Activated naive CD4-positive, alpha-beta T cell treated with anti-CD3 and anti-CD28 coated beads, Interleukin-2, amount 10 ng/mL, durations not matched to agents 7 days and 5 days (primary cell): ENCODE measurements around the gene C1orf216.
"Not testable (repeated sequence)": the region's sequence is repeated elsewhere in the genome, so short reads cannot be mapped to it uniquely, and the experiment has no call there.

ENCODE experiments used
- CTCF ChIA-PET: fragments of 350-600 bp; sonication (Branson Sonifier 250); formaldehyde crosslinking; loops from one replicate; lab custom pipeline; 2021; ENCODE audit warnings: antibody characterized with exemption; lab: Charles Lee
- DNase-seq: peaks from one replicate; pipeline ENCODE4 v3.0.0-alpha.2; 2020
- H3K27ac Mint-ChIP-seq: one replicate; pipeline ENCODE4 v1.8.0; 2021; ENCODE audit warnings: mild to moderate bottlenecking, moderate library complexity, mixed read lengths
- H3K27me3 Mint-ChIP-seq: one replicate; pipeline ENCODE4 v1.8.0; 2021; ENCODE audit warnings: mild to moderate bottlenecking, mixed read lengths
- H3K36me3 Mint-ChIP-seq: one replicate; pipeline ENCODE4 v1.8.0; 2021; ENCODE audit warnings: mixed read lengths
- H3K4me1 Mint-ChIP-seq: one replicate; pipeline ENCODE4 v1.8.0; 2021; ENCODE audit warnings: mixed read lengths
- H3K4me3 Mint-ChIP-seq: one replicate; pipeline ENCODE4 v1.8.0; 2021; ENCODE audit warnings: mild to moderate bottlenecking, moderate library complexity, mixed read lengths
- H3K9me3 Mint-ChIP-seq: one replicate; pipeline ENCODE4 v1.8.0; 2021; ENCODE audit warnings: mixed read lengths

The C1orf216 gene

DNA sequence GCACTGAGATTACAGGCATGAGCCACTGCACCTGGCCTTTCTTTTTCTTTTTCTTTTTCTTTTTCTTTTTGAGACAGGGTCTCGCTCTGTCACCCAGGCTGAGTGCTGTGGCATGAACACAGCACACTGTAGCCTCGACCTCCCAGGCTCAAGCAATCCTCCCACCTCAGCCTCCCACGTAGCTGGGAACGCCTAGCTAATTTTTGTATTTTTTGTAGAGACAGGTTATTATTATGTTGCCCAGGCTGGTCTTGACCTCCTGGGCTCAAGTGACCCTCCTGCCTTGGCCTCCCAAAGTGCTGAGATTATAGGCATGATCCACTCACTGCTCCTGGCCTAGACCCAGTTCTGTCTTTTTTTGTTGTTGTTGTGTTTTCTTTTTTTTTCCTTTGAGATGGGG lies 28.6 kb downstream of the C1orf216 start:
- H3K9me3 Mint-ChIP-seq, H3K4me1 Mint-ChIP-seq, H3K4me3 Mint-ChIP-seq, H3K36me3 Mint-ChIP-seq, DNase-seq, H3K27ac Mint-ChIP-seq, CTCF ChIA-PET: not testable (repeated sequence)
- H3K27me3 Mint-ChIP-seq: peaks cover 42% of the 10 kb centered on the region

DNA sequence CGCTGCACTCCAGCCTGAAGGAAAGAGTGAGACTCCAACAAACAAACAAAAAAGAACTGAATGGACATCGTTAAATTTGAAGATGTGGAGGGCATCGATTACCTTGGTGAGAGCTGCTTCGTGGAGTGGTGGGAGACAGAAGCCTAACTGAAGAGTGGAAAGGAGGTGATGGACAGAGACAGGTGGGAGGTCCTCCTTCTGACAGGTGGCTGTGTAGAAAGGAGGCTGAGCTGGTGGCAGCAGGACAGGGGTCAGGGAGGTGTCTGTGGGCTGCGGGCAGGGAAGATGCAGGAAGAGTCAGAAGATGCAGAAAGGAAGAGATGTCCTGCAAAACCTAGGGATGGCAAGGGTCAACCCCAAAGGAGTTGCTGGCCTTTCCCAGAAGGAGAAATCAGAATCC lies 30.5 kb downstream of the C1orf216 start:
- Mint-ChIP-seq H3K9me3 (no peaks in the 10 kb centered on the region), H3K4me3 (no peak overlapping the region), H3K27ac (no peak overlapping the region), H3K27me3 (peaks cover 52% of the 10 kb centered on the region), H3K36me3 (no peaks in the 10 kb centered on the region), H3K4me1 (no peaks in the 10 kb centered on the region)
- DNase-seq: no peak
- CTCF ChIA-PET: interaction anchor here (1.9 kb wide), 1 partner anchor 27 kb away, joined by 6 read pairs; no protein-coding TSS in a partner anchor

DNA sequence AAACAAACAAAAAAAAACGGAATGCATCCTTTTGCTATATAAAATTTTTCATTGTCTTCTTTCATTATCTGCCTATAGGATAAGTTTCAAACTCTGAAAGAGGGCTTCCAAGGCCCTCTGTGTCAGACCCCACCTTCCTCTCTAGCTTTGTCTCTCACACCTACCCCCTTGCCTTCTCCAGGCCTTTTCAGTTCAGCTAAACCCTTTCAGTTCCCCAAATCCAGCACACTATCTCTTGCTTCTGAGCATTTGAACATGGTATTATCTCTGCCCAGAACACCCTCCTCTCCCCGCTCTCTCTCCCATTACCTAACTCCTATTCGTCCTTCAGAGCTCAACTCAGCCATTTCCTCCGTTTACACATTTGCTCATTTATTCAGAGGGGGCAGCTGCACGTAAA lies 35.7 kb downstream of the C1orf216 start:
- no peak for DNase-seq
- CTCF ChIA-PET: no interaction called here
- H3K27ac Mint-ChIP-seq: no peak overlapping the region
- no peaks in the 10 kb centered on the region for H3K4me1 Mint-ChIP-seq
- no peak overlapping the region for H3K4me3 Mint-ChIP-seq
- H3K27me3 Mint-ChIP-seq: peaks cover 28% of the 10 kb centered on the region
- H3K36me3 Mint-ChIP-seq: no peaks in the 10 kb centered on the region
- no peaks in the 10 kb centered on the region for H3K9me3 Mint-ChIP-seq

DNA sequence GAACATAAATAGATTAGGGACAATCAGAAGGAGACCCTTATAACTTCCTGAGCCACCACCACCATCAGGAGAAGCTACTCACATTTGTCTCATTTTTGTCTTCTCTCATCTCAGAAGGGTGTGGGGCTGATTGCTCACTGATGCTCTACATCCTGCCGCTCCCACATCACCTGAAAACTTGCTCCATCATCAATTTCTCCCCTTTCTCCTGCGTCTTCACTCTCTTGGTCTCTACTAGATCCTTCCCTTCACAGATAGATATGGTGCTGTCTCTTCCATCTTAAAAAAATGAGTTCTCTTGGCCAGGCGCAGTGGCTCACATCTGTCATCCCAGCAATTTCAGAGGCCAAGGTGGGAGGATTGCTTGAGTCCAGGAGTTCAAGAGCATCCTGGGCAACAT lies 38.4 kb downstream of the C1orf216 start:
- Mint-ChIP-seq H3K4me3 (no peak overlapping the region), H3K27ac (no peak overlapping the region), H3K27me3 (peaks cover 31% of the 10 kb centered on the region), H3K4me1 (no peaks in the 10 kb centered on the region), H3K36me3 (no peaks in the 10 kb centered on the region), H3K9me3 (no peaks in the 10 kb centered on the region)
- CTCF ChIA-PET: no interaction called here
- DNase-seq: no peak

DNA sequence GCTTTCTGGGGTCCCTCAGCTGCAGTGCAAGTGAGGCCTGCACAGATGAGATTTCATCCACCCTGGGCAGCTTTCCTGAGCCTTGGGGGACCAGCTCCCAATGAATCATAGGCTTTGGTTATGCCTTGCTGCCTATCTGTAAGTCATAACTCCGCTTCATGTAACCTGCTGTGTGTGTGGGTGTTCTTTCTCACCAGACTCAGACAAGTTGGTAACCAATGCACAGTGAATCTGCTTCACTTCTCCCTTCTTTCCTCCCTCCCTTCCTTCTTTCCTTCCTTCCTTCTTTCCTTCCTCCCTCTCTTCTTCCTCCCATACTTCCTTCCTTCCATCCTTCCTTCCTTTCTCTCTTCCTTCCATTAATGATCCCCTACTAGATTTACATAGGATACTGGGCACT lies 42.9 kb downstream of the C1orf216 start:
- no peak overlapping the region for H3K27ac Mint-ChIP-seq
- H3K4me1 Mint-ChIP-seq: no peaks in the 10 kb centered on the region
- no peaks in the 10 kb centered on the region for H3K9me3 Mint-ChIP-seq
- peaks cover 35% of the 10 kb centered on the region for H3K27me3 Mint-ChIP-seq
- CTCF ChIA-PET: no interaction called here
- no peaks in the 10 kb centered on the region for H3K36me3 Mint-ChIP-seq
- no peak overlapping the region for H3K4me3 Mint-ChIP-seq
- no peak for DNase-seq

DNA sequence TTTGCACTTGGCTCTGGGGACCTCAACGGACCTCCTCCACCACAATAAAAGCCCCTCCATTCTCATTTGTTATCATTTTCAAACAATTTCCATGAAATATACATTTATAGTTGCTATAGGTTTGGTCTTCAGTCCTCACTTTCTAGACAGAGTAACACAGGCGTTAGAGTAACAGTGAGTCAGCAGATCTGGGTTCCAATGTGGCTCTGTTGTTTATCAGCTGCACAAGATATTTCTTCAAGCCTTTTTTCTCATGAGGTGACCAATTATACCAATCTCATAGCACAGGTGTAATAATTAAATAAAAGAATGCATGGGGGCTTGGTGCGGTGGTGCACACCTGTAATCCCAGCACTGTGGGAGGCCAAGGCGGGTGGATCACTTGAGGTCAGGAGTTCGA lies 44.6 kb downstream of the C1orf216 start:
- Mint-ChIP-seq H3K4me3 (no peak overlapping the region), H3K27me3 (peaks cover 34% of the 10 kb centered on the region), H3K9me3 (no peaks in the 10 kb centered on the region), H3K27ac (no peak overlapping the region), H3K4me1 (no peaks in the 10 kb centered on the region), H3K36me3 (no peaks in the 10 kb centered on the region)
- DNase-seq: no peak
- CTCF ChIA-PET: no interaction called here

DNA sequence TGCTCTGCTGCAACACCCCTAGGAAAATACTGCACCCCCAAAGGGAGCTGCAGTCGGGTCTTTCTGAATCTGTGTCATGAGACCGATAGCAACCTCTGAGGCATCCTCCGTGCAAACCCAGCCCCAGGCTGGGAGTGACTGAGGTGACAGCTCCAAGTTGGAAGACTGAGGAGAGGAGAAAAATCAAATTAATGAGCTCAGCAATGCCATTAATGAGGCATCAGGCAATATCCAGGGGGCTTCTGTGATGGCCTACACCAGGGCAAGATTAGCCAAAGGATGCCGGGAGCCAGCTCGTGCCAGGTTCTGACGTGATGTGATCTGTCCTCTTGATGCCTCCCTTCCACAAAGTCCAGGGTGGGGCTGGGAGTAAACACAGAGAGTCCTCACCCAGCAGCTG lies 46.6 kb downstream of the C1orf216 start:
- CTCF ChIA-PET: no interaction called here
- no peak for DNase-seq
- Mint-ChIP-seq H3K4me1 (no peaks in the 10 kb centered on the region), H3K4me3 (no peak overlapping the region), H3K9me3 (no peaks in the 10 kb centered on the region), H3K27me3 (peaks cover 44% of the 10 kb centered on the region), H3K27ac (no peak overlapping the region), H3K36me3 (no peaks in the 10 kb centered on the region)

DNA sequence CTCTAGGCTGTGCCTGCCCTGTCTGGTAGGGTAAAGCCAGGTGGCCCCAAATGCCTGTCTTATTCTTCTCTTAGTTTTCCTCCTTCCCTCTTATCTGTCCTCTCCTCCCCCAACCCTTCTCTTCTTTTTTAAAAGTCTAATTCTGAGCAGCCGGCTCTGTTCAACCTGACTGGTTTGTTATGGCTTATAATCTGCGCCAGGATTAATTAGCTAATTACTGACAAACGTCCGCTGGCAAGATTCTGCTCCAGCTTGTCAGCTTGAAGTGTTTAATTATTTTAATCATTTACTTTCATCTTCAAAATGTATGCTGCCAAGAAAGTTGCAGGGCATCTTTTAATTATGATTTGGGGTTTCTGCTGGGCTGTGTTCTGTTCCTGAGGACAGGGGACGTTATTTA lies 50.2 kb downstream of the C1orf216 start:
- DNase-seq: no peak
- H3K9me3 Mint-ChIP-seq: no peaks in the 10 kb centered on the region
- H3K27me3 Mint-ChIP-seq: peaks cover 52% of the 10 kb centered on the region
- H3K36me3 Mint-ChIP-seq: no peaks in the 10 kb centered on the region
- H3K4me3 Mint-ChIP-seq: no peak overlapping the region
- CTCF ChIA-PET: no interaction called here
- no peak overlapping the region for H3K27ac Mint-ChIP-seq
- H3K4me1 Mint-ChIP-seq: no peaks in the 10 kb centered on the region

DNA sequence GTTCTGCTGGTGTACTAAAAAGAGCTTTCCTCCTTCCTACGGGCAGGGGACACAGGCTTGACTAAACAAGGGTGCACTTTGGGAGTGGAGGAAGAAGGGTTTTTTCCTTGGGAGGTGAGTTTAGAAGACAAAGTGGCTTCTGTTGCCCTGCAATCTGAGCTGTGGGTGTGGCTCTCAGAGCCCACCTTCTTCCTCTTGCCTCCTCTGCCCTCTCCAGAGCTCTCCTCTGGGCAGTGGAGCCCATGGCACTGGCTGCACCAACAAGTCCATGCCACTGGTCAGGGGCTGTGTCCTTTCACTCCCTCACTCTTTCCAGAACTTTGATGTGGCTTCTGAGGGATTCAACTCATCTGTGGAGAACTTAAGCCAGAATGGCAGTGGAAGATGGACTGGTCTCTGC lies 51.8 kb downstream of the C1orf216 start:
- Mint-ChIP-seq H3K36me3 (no peaks in the 10 kb centered on the region), H3K4me1 (no peaks in the 10 kb centered on the region), H3K27ac (no peak overlapping the region), H3K9me3 (no peaks in the 10 kb centered on the region), H3K4me3 (no peak overlapping the region), H3K27me3 (peaks cover 44% of the 10 kb centered on the region)
- CTCF ChIA-PET: interaction anchor here (1.5 kb wide), 1 partner anchor 49 kb away, joined by 3 read pairs; no protein-coding TSS in a partner anchor
- DNase-seq: no peak

DNA sequence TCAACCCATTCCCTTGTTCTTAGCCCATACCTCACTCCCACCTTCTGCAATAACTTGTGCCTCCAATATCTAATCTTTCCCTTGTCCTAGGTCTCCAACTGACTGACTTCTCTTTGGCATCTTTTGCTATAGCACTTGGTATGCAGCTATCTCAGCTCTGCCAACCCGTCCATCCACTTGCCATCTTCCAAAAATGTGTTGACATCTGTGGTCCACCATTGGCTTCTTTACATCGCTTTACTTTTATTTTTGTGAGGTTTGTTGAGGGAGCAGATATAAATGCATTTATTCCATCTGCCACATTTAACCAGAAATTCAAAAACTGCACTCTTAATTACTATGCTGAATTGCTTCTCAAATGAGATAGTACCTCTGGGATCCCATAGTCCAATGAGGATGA lies 52.5 kb downstream of the C1orf216 start:
- Mint-ChIP-seq H3K4me3 (no peak overlapping the region), H3K27ac (no peak overlapping the region), H3K27me3 (peaks cover 37% of the 10 kb centered on the region), H3K9me3 (no peaks in the 10 kb centered on the region), H3K36me3 (no peaks in the 10 kb centered on the region), H3K4me1 (no peaks in the 10 kb centered on the region)
- no peak for DNase-seq
- CTCF ChIA-PET: interaction anchor here (1.5 kb wide), 1 partner anchor 50 kb away, joined by 3 read pairs; no protein-coding TSS in a partner anchor
